Neural progenitor cell (in vitro differentiated cells): Measurements from ENCODE around the gene ADK. TPM values are rescaled to one million over a fixed set of nuclear protein-coding genes. Genes with fewer than 3 reads are reported as not detected.

Source experiments
- DNase-seq: peaks from one replicate; pipeline ENCODE4 v3.0.0-alpha.2; 2016; ENCODE audit warnings: low spot score
- H2AFZ ChIP-seq: fragments of 200-600 bp; sonication (generic); replicated peaks from 2 replicates; pipeline ENCODE4 v1.6.1; 2016; ENCODE audit warnings: antibody characterized with exemption
- H3F3A ChIP-seq: fragments of 200-600 bp; sonication (generic); 2 replicates; pipeline ENCODE4 v1.6.1; 2016; ENCODE audit warnings: antibody characterized with exemption, low read depth
- H3K27ac ChIP-seq: fragments of 200-600 bp; sonication (generic); 2 replicates; pipeline ENCODE4 v1.5.1; 2016; ENCODE audit warnings: mild to moderate bottlenecking
- H3K27me3 ChIP-seq: fragments of 200-600 bp; sonication (generic); 2 replicates; pipeline ENCODE4 v1.6.1; 2016; ENCODE audit warnings: mild to moderate bottlenecking, moderate library complexity
- H3K36me3 ChIP-seq: fragments of 200-600 bp; sonication (generic); 2 replicates; pipeline ENCODE4 v1.5.1; 2016
- H3K4me1 ChIP-seq: fragments of 200-600 bp; sonication (generic); 2 replicates; pipeline ENCODE4 v1.6.1; 2016; ENCODE audit warnings: mixed run types
- H3K4me2 ChIP-seq: fragments of 200-600 bp; sonication (generic); 2 replicates; pipeline ENCODE4 v1.6.1; 2016
- H3K4me3 ChIP-seq: fragments of 200-600 bp; sonication (generic); 2 replicates; pipeline ENCODE4 v1.5.1; 2016
- H3K79me2 ChIP-seq: fragments of 200-600 bp; sonication (generic); 2 replicates; pipeline ENCODE4 v1.6.1; 2016; ENCODE audit warnings: low read depth
- H3K9ac ChIP-seq: fragments of 200-600 bp; sonication (generic); 2 replicates; pipeline ENCODE4 v1.6.1; 2016
- H3K9me3 ChIP-seq: fragments of 200-600 bp; sonication (generic); 2 replicates; pipeline ENCODE4 v1.5.1; 2016; ENCODE audit warnings: low read depth
- H4K20me1 ChIP-seq: fragments of 200-600 bp; sonication (generic); 2 replicates; pipeline ENCODE4 v1.6.1; 2016; ENCODE audit warnings: low read depth
- H3K27ac Mint-ChIP-seq: 3 replicates; pipeline ENCODE4 v1.8.0; 2021; ENCODE audit warnings: mixed read lengths
- H3K27me3 Mint-ChIP-seq: 2 replicates; pipeline ENCODE4 v1.8.0; 2022; ENCODE audit warnings: low read depth, mild to moderate bottlenecking, inconsistent platforms, moderate library complexity, mixed read lengths; ENCODE audit not compliant: insufficient read depth
- H3K36me3 Mint-ChIP-seq: 3 replicates; pipeline ENCODE4 v1.8.0; 2021; ENCODE audit warnings: mixed read lengths
- H3K4me1 Mint-ChIP-seq: 3 replicates; pipeline ENCODE4 v1.8.0; 2021; ENCODE audit warnings: mixed read lengths
- H3K4me3 Mint-ChIP-seq: 3 replicates; pipeline ENCODE4 v1.8.0; 2021; ENCODE audit warnings: mild to moderate bottlenecking, moderate library complexity, mixed read lengths
- H3K9me3 Mint-ChIP-seq: 3 replicates; pipeline ENCODE4 v1.8.0; 2020; ENCODE audit warnings: mixed read lengths
- CTCF ChIP-seq: fragments of 200-600 bp; sonication (generic); IDR thresholded peaks from 2 replicates; pipeline ENCODE4 v1.5.1; 2017; ENCODE audit warnings: antibody characterized with exemption, mild to moderate bottlenecking
- EZH2 ChIP-seq: fragments of 200-600 bp; sonication (generic); IDR thresholded peaks from 2 replicates; pipeline ENCODE4 v1.6.1; 2017; ENCODE audit warnings: antibody characterized with exemption, mild to moderate bottlenecking, moderate library complexity
- EZH2phosphoT487 ChIP-seq: fragments of 200-600 bp; sonication (generic); IDR thresholded peaks from 2 replicates; pipeline ENCODE4 v1.6.1; 2017; ENCODE audit warnings: antibody characterized with exemption
- total RNA-seq: library from RNA; depleted of rRNA; stranded (reverse); fragments of >200 nt; gene quantifications from 2 replicates; pipeline ENCODE4 v1.2.3, GENCODE V29; 2015; ENCODE audit warnings: low replicate concordance

Gene ADK
- total RNA-seq, 1 donor from 2014 or later: 50.9 TPM

DNA sequence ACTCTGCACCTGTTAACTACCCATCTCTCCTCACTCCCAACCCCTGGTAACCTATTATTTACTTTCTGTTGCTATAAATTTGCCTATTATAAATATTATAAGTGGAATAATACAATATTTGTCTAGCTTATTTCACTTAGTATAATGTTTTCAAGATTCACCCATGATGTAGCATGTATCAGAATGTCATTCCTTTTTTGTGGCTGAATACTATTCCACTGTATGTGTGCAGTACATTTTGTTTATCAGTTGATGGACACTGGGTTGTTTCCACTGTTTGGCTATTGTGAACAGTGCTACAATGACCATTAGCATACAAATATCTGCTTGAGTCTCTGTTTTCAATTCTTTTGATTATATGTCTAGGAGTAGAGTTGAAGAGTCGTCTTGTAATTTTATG, 582.6 kb downstream of the ADK start:
- Histone ChIP-seq H3K9me3 (no peaks in the 10 kb centered on the region), H3K79me2 (no peaks in the 10 kb centered on the region), H3K27me3 (no peaks in the 10 kb centered on the region), H3K4me3 (no peak overlapping the region), H2AFZ (no peak overlapping the region), H3K9ac (no peak overlapping the region), H3K4me1 (no peaks in the 10 kb centered on the region), H3F3A (no peaks in the 10 kb centered on the region), H3K4me2 (no peak overlapping the region), H3K27ac (no peak overlapping the region), H3K36me3 (no peaks in the 10 kb centered on the region), H4K20me1 (no peaks in the 10 kb centered on the region)
- H3K9me3 Mint-ChIP-seq: no peaks in the 10 kb centered on the region
- H3K27me3 Mint-ChIP-seq: peaks cover 9% of the 10 kb centered on the region
- H3K27ac Mint-ChIP-seq: no peak overlapping the region
- no peak for TF ChIP-seq CTCF
- TF ChIP-seq EZH2: no peak
- TF ChIP-seq EZH2phosphoT487: no peak
- H3K36me3 Mint-ChIP-seq: no peaks in the 10 kb centered on the region
- H3K4me3 Mint-ChIP-seq: no peak overlapping the region
- H3K4me1 Mint-ChIP-seq: no peaks in the 10 kb centered on the region
- DNase-seq: no peak

DNA sequence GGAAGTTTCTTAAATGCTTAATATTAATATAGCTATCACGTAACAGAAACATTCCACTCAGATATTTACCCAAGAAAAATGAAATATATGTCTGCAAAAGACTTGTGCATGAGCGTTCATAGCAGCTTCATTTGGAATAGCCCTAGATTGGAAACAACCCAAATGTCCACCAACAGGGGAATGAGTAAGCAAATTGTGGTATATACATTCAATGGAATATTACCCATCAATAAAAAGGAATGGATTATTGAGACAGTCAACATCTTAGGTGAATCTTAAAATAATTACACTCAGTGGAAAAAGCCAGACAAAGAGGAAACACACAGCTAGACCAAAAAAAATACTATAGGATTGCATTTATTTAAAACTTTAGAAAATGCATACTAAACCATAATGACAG, 585.0 kb downstream of the ADK start:
- TF ChIP-seq EZH2phosphoT487 (no peak), CTCF (no peak)
- peaks cover 6% of the 10 kb centered on the region for H3K27me3 Mint-ChIP-seq
- no peak overlapping the region for H3K4me3 Mint-ChIP-seq
- no peaks in the 10 kb centered on the region for H3K36me3 ChIP-seq
- H3K79me2 ChIP-seq: no peaks in the 10 kb centered on the region
- no peaks in the 10 kb centered on the region for H4K20me1 ChIP-seq
- no peaks in the 10 kb centered on the region for H3K27me3 ChIP-seq
- H3K4me1 Mint-ChIP-seq: no peaks in the 10 kb centered on the region
- no peaks in the 10 kb centered on the region for H3K36me3 Mint-ChIP-seq
- no peaks in the 10 kb centered on the region for H3K9me3 Mint-ChIP-seq
- no peaks in the 10 kb centered on the region for H3K4me1 ChIP-seq
- H3K4me3 ChIP-seq: no peak overlapping the region
- no peak overlapping the region for H2AFZ ChIP-seq
- H3K27ac ChIP-seq: no peak overlapping the region
- no peak overlapping the region for H3K27ac Mint-ChIP-seq
- no peak overlapping the region for H3K9ac ChIP-seq
- H3K4me2 ChIP-seq: no peak overlapping the region
- H3K9me3 ChIP-seq: no peaks in the 10 kb centered on the region
- DNase-seq: no peak
- H3F3A ChIP-seq: peaks cover 10% of the 10 kb centered on the region

- no peaks in the 10 kb centered on the region for H3K4me1 ChIP-seq
- no peaks in the 10 kb centered on the region for H3K79me2 ChIP-seq
- no peak for DNase-seq
- H3K4me3 Mint-ChIP-seq: no peak overlapping the region
- peaks cover 4% of the 10 kb centered on the region for H3K27me3 Mint-ChIP-seq
- no peaks in the 10 kb centered on the region for H3K36me3 ChIP-seq
- no peak overlapping the region for H3K27ac ChIP-seq
- no peaks in the 10 kb centered on the region for H3K27me3 ChIP-seq
- no peaks in the 10 kb centered on the region for H4K20me1 ChIP-seq
- H3K9ac ChIP-seq: no peak overlapping the region
- H3K4me2 ChIP-seq: no peak overlapping the region
- peaks cover 16% of the 10 kb centered on the region for H3F3A ChIP-seq
- H3K27ac Mint-ChIP-seq: no peak overlapping the region
- H2AFZ ChIP-seq: no peak overlapping the region
- no peaks in the 10 kb centered on the region for H3K4me1 Mint-ChIP-seq
- no peaks in the 10 kb centered on the region for H3K9me3 Mint-ChIP-seq
- H3K4me3 ChIP-seq: no peak overlapping the region
- TF ChIP-seq CTCF (no peak), EZH2 (no peak), EZH2phosphoT487 (no peak)
- no peaks in the 10 kb centered on the region for H3K9me3 ChIP-seq
- no peaks in the 10 kb centered on the region for H3K36me3 Mint-ChIP-seq
These were observed 587.0 kb downstream of the ADK start for GRCh38 chr10:74738052-74738451.

- Mint-ChIP-seq H3K4me3 (no peak overlapping the region), H3K4me1 (no peaks in the 10 kb centered on the region), H3K9me3 (no peaks in the 10 kb centered on the region), H3K27me3 (peaks cover 6% of the 10 kb centered on the region), H3K36me3 (no peaks in the 10 kb centered on the region), H3K27ac (no peak overlapping the region)
- Histone ChIP-seq H3K36me3 (no peaks in the 10 kb centered on the region), H3F3A (peaks cover 16% of the 10 kb centered on the region), H3K9ac (no peak overlapping the region), H3K4me2 (no peak overlapping the region), H2AFZ (no peak overlapping the region), H3K9me3 (no peaks in the 10 kb centered on the region), H3K27ac (no peak overlapping the region), H3K4me3 (no peak overlapping the region), H3K4me1 (no peaks in the 10 kb centered on the region), H4K20me1 (no peaks in the 10 kb centered on the region), H3K79me2 (no peaks in the 10 kb centered on the region), H3K27me3 (no peaks in the 10 kb centered on the region)
- no peak for DNase-seq
- TF ChIP-seq CTCF (no peak), EZH2 (no peak), EZH2phosphoT487 (no peak)
These were observed 587.5 kb downstream of the ADK start for GRCh38 chr10:74738542-74738941.
